ENCODE measurements around the gene ZNF516. TPM values are rescaled to one million over a fixed set of nuclear protein-coding genes. Genes with fewer than 3 reads are reported as not detected.

ZNF516 gene
- total RNA-seq, 4 donors from 2014 or later, result 20.5 to 55.4 (median 22.4) TPM

- Histone ChIP-seq H3K4me1 (peaks cover 32% of the 10 kb centered on the region), H3K27me3 (no peaks in the 10 kb centered on the region), H3K4me3 (no peak overlapping the region), H3K27ac (no peak overlapping the region), H3K9me3 (no peaks in the 10 kb centered on the region), H3K36me3 (peaks cover 13% of the 10 kb centered on the region)
- TF ChIP-seq POLR2AphosphoS5 (IDR thresholded peaks at IDR 0.05) (no peak), POLR2A (IDR thresholded peaks at IDR 0.05) (no peak), EP300 (IDR thresholded peaks at IDR 0.05) (no peak)
- TF ChIP-seq, protein P1, sequence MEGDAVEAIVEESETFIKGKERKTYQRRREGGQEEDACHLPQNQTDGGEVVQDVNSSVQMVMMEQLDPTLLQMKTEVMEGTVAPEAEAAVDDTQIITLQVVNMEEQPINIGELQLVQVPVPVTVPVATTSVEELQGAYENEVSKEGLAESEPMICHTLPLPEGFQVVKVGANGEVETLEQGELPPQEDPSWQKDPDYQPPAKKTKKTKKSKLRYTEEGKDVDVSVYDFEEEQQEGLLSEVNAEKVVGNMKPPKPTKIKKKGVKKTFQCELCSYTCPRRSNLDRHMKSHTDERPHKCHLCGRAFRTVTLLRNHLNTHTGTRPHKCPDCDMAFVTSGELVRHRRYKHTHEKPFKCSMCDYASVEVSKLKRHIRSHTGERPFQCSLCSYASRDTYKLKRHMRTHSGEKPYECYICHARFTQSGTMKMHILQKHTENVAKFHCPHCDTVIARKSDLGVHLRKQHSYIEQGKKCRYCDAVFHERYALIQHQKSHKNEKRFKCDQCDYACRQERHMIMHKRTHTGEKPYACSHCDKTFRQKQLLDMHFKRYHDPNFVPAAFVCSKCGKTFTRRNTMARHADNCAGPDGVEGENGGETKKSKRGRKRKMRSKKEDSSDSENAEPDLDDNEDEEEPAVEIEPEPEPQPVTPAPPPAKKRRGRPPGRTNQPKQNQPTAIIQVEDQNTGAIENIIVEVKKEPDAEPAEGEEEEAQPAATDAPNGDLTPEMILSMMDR (IDR thresholded peaks at IDR 0.05), result no peak
- no peak for DNase-seq (ENCODE audit: low spot score in 2 of 2)
- WGBS, result 90% methylated on average over 4 of the region's 4 CpGs
These were observed 38.2 kb downstream of the ZNF516 start for GRCh38 chr18:76456823-76457222.

DNA sequence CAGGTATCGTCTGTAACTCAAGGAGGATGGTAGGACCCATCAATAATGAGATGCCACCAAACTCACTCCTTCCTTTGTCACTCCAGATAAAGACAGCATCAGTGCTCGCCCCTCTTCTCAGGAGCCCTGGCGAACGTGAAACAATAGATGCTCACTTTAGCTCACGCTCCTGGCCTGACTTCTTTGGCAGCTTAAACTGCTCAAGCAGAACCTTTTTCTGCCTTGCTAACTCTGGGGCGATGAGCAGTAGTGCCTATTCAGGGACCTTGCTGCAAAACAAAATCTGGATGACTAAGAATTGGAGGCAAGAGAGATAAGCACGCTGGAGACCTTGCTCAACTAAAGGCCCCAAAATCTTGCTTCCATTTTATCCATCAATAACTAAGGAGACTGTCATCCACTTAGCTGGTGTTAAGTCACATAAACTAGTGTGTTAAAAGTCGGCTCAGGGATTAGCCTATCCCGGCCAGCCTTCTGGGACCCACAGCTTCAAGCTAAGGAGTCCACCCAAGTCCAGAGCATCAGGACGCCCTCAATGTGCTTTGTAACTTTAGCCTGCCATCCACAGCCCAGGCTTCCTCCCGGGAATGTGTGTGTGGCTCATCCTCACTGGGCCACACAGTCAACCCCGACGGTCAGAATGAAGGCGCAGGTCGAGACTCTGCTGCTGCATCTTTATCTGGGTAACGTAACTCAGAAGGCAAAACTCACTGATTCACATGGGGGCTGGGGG, 38.9 kb downstream of the ZNF516 start:
- H3K27me3 ChIP-seq, result no peaks in the 10 kb centered on the region
- peaks cover 38% of the 10 kb centered on the region for H3K4me1 ChIP-seq
- DNase-seq (ENCODE audit: low spot score in 2 of 2), result peak in 1 of 2 donors; percentile 34
- no peak overlapping the region for H3K4me3 ChIP-seq
- TF ChIP-seq POLR2AphosphoS5 (IDR thresholded peaks at IDR 0.05), result no peak
- TF ChIP-seq EP300 (IDR thresholded peaks at IDR 0.05), result no peak
- TF ChIP-seq, protein P1 (IDR thresholded peaks at IDR 0.05), result no peak
- no peak for TF ChIP-seq POLR2A (IDR thresholded peaks at IDR 0.05)
- H3K27ac ChIP-seq, result no peak overlapping the region
- peaks cover 13% of the 10 kb centered on the region for H3K36me3 ChIP-seq
- H3K9me3 ChIP-seq, result no peaks in the 10 kb centered on the region
- WGBS, result 87% methylated on average over 13 of the region's 16 CpGs

GRCh38 chr18:76455003-76455676, 39.9 kb downstream of the ZNF516 start:
- no peak overlapping the region for H3K27ac ChIP-seq
- 78% methylated on average over 8 of the region's 8 CpGs for WGBS
- TF ChIP-seq, protein P1 (IDR thresholded peaks at IDR 0.05), result no peak
- TF ChIP-seq EP300 (IDR thresholded peaks at IDR 0.05), result no peak
- TF ChIP-seq POLR2AphosphoS5 (IDR thresholded peaks at IDR 0.05), result no peak
- no peak for TF ChIP-seq POLR2A (IDR thresholded peaks at IDR 0.05)
- H3K36me3 ChIP-seq, result peaks cover 13% of the 10 kb centered on the region
- H3K27me3 ChIP-seq, result no peaks in the 10 kb centered on the region
- DNase-seq (ENCODE audit: low spot score in 2 of 2), result peak in 1 of 2 donors; percentile 28
- no peak overlapping the region for H3K4me3 ChIP-seq
- no peaks in the 10 kb centered on the region for H3K9me3 ChIP-seq
- H3K4me1 ChIP-seq, result peaks cover 37% of the 10 kb centered on the region

GRCh38 chr18:76454418-76454817, 40.6 kb downstream of the ZNF516 start:
- Histone ChIP-seq H3K27me3 (no peaks in the 10 kb centered on the region), H3K4me1 (peaks cover 36% of the 10 kb centered on the region), H3K4me3 (no peak overlapping the region), H3K9me3 (no peaks in the 10 kb centered on the region), H3K27ac (no peak overlapping the region), H3K36me3 (peaks cover 13% of the 10 kb centered on the region)
- no peak for DNase-seq (ENCODE audit: low spot score in 2 of 2)
- WGBS, result 17% methylated on average over 1 of the region's 1 CpG
- TF ChIP-seq, protein P1 (IDR thresholded peaks at IDR 0.05), result no peak
- TF ChIP-seq POLR2AphosphoS5 (IDR thresholded peaks at IDR 0.05) (no peak), EP300 (IDR thresholded peaks at IDR 0.05) (no peak), POLR2A (IDR thresholded peaks at IDR 0.05) (no peak)

GRCh38 chr18:76453932-76454331, 41.1 kb downstream of the ZNF516 start:
- WGBS, result 93% methylated on average over 5 of the region's 5 CpGs
- Histone ChIP-seq H3K9me3 (no peaks in the 10 kb centered on the region), H3K27me3 (no peaks in the 10 kb centered on the region), H3K4me3 (no peak overlapping the region), H3K4me1 (peaks cover 36% of the 10 kb centered on the region), H3K27ac (no peak overlapping the region), H3K36me3 (peaks cover 8% of the 10 kb centered on the region)
- DNase-seq (ENCODE audit: low spot score in 2 of 2), result no peak
- TF ChIP-seq EP300 (IDR thresholded peaks at IDR 0.05) (no peak), POLR2AphosphoS5 (IDR thresholded peaks at IDR 0.05) (no peak), POLR2A (IDR thresholded peaks at IDR 0.05) (no peak)
- TF ChIP-seq, protein P1 (IDR thresholded peaks at IDR 0.05), result no peak
